Thoracic aorta endothelial cell (primary cell): ENCODE results near the gene DOK4. TPM values are rescaled to one million over a fixed set of nuclear protein-coding genes. Genes with fewer than 3 reads are reported as not detected.

Source experiments
- total RNA-seq: library from RNA; depleted of rRNA; stranded (reverse); fragments of >200 nt; gene quantifications from 2 replicates; pipeline ENCODE4 v1.2.3, GENCODE V29; 2012

Gene DOK4
- 18.0 and 29.9 TPM in 2 replicates for total RNA-seq

DNA sequence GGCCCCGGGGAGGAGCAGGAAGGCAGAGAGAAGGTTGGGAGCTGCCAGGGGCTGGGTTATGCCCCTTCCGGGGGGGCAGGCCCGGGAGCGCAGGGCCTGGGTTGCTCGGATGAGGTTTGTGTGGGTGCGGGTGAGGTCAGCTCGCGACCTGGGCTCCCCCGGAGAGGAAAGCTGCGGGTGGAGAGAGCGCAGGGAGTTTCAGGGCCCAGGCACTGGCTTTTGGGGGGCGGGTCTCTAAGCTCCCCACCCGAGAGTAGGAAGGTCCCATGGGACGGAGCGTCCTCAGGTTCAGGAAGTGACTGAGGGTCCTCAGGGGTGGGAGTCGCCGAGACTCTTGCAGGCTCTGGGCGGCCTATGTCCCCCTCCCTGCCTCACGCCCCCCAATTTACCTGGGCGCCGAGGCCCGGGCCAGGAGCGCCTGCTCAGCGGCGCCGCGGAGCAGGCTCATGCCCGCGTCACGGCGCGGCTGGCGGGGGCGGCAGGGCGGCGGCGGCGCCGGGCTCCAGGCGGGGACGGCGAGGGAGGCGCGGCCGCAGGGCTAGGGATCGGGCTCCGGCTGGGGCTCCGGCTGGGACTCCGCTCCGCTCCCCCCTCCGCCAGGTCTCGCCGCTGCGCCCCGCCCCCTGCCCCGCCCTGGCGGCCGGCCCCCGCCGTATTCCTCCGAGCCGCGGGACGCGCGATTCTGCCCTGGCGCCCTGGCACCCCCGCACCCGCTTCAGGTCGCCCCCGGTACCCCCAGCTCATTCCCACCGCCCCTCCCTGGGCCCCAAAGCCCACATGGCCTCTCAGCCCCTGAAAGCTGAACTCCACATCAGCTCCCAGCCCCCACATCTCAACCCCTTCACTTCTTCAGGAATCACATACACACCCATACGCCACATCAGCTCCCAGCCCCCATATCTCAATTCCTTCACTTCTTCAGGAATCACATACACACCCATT is at the start of gene DOK4:
Gene DOK4, minus strand, starts transcription at position 578 of the 942 bp plus-strand sequence. CDS start 6,986 bp downstream, outside the sequence.

DNA sequence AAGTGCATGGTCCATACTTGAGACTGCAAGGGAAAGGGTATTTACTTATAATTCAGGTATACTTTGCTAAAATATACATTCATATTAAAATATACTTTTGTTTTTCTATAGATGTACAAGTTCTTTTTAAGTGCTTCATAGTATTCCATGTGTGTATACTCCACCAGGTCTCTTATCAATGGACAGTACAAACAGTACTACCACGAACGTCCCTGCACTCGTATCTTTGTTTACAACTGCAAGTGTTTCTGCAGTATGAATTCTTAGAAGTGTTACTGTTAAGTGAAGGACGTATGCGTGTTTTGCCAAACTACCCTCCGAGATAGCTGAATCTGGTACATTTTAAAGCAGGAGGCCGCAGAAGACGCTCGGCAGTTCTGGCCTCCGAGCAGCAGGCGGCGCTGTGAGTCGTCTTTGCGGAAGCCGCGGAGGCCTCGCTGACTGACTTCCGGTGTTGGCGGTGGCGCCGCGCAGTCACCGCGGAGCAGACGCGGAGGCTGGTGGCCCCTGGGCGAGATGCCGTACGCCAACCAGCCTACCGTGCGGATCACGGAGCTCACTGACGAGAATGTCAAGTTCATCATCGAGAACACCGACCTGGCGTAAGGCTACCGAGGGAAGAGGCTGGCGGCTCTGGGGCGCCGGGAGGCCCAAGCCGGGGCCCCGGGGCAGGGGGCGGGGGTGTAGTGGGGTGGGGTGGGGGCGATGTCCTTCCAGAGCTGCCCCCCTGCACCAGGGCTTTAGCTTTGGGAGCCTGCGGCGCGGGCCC is 23.9 kb downstream of the DOK4 start, which contains the start of gene POLR2C:
Gene POLR2C, plus strand, starts transcription at position 471 of the 769 bp plus-strand sequence. Its CDS starts 46 bp downstream, at position 517.

DNA sequence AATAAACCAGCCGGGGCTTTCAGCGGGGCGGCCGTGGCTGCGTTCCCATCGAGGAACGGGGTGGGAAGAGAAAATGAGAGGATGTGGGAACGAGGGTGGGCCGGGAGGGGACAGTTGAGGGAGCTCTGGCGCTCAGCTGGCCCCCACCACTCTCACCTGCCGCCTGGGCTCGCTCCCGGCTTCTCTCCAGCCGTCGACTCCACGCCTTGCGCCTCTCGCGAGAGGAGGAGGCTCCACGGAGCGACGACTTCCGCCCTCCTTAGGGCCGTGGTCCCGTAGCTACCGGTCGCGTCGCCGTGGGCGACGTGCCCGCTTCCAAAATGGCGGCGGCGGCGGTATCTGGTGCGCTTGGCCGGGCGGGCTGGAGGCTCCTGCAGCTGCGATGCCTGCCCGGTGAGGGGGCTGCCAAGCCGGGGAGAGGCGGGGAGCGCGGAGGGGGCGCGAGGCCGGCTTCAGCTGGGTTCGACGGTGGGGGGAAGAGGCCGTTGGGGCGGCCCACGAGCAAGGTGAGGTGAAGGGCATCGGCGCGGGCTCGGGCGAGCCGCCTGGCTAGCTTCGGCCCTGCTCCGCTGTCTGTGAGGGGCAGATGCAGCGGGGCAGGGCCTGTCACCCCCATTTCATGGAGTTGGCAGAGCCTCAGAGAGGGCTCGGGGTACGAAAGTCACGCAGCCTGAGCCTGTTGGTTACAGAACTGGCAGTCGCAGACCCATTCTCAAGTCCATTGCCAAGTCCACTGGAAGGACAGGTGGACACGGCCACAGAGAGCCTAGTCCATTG is 38.9 kb downstream of the DOK4 start, which contains the start of the genes CIAPIN1 and COQ9:
Gene CIAPIN1, minus strand, starts transcription at position 200 of the 777 bp plus-strand sequence. CDS start 6,457 bp downstream, outside the sequence.
Gene COQ9, plus strand, starts transcription at position 294 of the 777 bp plus-strand sequence. Its CDS starts 27 bp downstream, at position 321.

Other genes with a start within 250 kb of the DOK4 start
- gene ARL2BP, start 241.2 kb downstream of the DOK4 start, total RNA-seq: 127 and 145 TPM in 2 replicates
- 1.4 and 2.0 TPM in 2 replicates for gene PLLP, start 201.8 kb downstream of the DOK4 start, total RNA-seq
- not detected in 2 replicates for gene CCL22, start 127.7 kb downstream of the DOK4 start, total RNA-seq
- gene CX3CL1, start 114.0 kb downstream of the DOK4 start, total RNA-seq: 0.27 and 1.7 TPM in 2 replicates
- not detected in 2 replicates for gene CCL17, start 81.7 kb downstream of the DOK4 start, total RNA-seq
- gene CIAPIN1, start 39.1 kb downstream of the DOK4 start, total RNA-seq: 74.7 and 80.6 TPM in 2 replicates
- gene COQ9, start 39.0 kb downstream of the DOK4 start, total RNA-seq: 35.9 and 45.7 TPM in 2 replicates
- gene POLR2C, start 23.8 kb downstream of the DOK4 start, total RNA-seq: 107 and 111 TPM in 2 replicates
- gene CCDC102A, start 50.1 kb upstream of the DOK4 start, total RNA-seq: 7.2 and 8.8 TPM in 2 replicates
- gene ADGRG5, start 56.1 kb upstream of the DOK4 start, total RNA-seq: not detected in 2 replicates
- gene ADGRG1, start 142.1 kb upstream of the DOK4 start, total RNA-seq: 54.5 and 137 TPM in 2 replicates
- gene ADGRG3, start 181.8 kb upstream of the DOK4 start, total RNA-seq: not detected in 2 replicates
- gene DRC7, start 208.3 kb upstream of the DOK4 start, total RNA-seq: 0.07 TPM in 1 of 2 replicates, not detected in the other
- gene KATNB1, start 249.3 kb upstream of the DOK4 start, total RNA-seq: 25.7 and 29.9 TPM in 2 replicates